Hematopoietic multipotent progenitor cell treated with erythropoietin and hydrocortisone succinate and interleukin-3 and kit ligand, for 6 days (in vitro differentiated cells): Measurements from ENCODE around the gene DNAH17.

Source experiments
- DNase-seq: peaks from one replicate; pipeline ENCODE4 v3.0.0-alpha.2; 2015

Gene DNAH17

DNA sequence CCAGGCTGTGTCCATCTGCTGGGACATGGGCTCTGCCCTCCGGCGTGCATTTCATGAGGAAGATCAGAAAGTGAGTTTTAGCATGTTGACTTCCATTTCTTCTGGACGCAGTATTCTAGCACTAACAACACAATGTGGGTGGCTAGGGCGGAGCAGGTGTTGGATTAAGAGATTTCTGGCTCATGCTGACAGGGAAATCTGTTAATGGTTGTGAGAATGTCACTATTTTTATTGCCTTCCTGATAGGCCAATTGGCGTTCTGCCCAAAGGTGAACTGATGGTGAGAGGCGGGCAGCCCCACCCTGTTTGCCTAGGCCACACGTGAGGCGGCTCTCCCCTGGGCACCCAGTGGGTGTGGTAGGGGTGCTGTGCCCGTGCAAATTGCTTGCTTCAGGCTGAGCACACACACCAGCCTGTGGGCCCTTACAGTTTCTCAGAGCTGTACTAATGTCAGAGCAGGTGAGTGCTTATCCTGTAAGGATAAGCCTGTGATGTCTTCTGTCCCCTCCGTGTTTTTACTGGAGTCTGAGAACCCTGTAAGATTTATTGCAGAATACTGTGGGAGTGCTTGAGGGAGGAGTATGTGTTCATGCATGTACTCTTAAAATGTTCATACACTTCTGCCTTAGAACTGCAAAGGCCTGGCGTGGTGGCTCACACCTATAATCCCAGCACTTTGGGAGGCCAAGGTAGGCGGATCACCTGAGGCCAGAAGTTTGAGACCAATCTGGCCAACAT, 167.8 kb downstream of the DNAH17 start:
- DNase-seq, result no peak

DNA sequence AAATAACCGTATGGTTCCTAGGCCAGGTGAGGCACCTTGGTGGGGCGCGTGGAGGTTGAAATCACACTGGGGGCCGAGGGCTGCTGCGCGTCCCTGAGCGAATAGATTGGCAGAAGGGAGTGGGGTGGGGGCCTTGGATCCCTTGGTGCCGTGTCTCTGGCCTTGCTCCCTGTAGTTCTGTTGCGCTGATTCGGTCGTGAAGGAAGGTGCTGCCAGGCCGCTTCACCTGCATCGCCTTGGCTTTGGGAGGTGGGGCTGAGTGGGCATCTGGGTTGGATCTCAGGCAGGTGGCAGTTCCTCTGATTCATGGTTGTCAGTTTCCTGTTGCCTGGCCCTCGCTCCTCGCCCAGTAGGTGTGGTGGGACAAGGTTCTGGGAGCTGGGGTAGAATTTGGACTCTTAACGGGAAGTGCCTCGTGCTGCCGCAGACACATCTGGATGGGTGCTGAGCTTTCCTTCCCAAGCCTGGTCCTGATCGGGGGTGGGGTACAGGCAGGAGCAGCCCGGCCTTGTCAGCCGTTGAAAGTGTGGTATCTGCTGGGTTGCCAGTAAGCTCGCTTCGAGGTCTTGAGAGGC, 168.6 kb downstream of the DNAH17 start:
- no peak for DNase-seq

DNA sequence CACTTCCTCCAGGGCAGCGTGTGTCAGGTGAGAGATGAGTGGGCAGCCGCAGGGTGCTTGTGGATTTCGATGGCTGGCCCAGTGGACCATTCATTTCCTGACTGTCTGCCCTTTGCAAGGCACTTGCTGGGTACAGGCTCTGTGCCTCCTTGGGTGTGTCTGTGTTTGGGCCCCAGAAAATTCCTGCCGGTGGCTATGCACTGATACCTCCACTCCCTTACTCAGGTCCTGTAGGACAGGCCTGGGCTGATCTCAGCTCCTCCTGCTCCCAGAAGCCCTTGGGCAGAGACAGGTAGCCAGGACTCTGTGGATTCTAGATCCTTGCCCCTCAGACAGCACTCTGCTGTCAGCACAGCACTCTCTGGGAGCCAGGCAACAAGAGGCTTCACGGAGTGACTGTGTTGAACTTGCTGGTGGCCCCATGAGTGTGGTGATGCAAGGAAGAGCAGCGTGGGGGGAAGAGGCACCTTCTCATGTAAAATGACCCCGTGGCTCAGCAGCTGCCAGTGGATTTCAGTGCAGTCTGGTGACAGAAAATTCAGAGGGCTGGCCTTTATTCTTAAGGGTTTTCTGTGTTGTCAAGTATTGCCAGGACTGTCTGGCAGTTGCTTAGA, 169.7 kb downstream of the DNAH17 start:
- no peak for DNase-seq

DNA sequence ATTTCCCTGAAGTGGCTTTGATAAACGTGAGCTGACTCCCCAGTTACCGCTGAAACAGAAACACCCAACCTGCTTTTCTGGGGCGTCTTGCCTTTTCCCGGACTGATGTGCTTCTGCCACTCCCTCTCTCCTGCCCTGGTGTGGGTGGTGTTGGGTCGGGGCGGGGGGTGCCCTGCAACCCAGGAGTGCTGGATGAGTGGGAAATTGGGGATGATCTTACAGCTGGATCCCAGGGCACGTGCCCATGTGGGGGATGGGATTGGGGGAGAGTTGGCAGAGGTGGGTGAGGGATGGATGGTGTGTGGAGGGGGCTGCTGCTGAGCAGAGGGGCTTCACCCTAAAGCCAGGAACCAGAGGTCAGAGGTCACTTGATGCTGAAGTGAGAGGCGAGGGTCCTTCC, 170.3 kb downstream of the DNAH17 start:
- DNase-seq, result no peak

DNA sequence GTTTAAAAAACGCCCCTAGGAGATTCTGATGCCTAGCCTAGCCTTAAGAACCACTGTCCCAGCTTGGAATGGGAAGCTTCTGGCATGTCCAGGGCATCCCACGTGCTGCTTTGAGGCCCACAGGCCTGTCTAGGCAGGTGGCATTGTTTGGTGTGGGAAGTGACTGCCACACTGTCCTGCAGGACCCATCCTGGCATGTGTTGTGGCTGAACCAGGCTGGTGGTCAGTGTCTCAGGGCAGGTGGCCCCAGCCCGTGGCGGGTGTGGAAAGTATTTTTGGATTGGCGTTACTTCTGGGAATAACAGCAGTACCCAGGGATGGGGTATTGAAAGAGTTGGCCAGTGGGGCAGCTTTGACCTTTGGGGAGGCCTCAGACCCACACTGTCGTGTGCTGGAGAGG, 170.8 kb downstream of the DNAH17 start:
- no peak for DNase-seq

DNA sequence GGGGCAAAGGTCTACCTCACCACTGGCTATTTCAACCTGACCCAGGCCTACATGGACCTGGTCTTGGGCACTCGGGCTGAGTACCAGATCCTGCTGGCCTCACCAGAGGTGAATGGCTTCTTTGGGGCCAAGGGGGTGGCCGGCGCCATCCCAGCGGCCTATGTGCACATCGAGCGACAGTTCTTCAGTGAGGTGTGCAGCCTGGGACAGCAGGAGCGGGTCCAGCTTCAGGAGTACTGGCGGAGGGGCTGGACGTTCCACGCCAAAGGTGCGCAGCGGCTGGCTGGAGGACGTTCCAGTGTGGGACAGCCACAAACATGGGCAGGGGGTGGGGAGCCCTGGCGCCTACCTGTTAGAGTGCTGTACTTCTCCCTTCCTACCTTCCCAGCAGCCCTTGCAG, 173.4 kb downstream of the DNAH17 start:
- DNase-seq, result no peak

DNA sequence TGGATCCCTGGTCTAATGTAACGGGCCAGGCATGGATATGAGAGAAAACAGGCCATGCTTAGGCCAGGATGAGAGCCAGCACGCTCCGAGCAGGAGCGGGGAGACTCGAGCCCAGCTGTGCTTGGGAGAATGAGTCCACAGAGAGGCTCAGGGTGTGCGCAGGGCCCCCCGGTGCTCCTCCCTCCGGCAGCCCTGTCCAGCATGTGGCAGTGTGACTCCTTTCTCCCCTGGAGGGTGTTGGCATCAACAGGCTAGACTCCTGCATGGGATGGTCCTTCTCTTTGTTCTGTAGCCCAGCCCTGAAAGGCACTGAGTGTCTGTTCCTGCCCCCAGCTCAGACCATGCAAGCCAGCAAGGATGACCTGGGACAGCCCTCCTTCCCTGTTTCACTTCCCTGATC, 175.3 kb downstream of the DNAH17 start:
- no peak for DNase-seq

DNA sequence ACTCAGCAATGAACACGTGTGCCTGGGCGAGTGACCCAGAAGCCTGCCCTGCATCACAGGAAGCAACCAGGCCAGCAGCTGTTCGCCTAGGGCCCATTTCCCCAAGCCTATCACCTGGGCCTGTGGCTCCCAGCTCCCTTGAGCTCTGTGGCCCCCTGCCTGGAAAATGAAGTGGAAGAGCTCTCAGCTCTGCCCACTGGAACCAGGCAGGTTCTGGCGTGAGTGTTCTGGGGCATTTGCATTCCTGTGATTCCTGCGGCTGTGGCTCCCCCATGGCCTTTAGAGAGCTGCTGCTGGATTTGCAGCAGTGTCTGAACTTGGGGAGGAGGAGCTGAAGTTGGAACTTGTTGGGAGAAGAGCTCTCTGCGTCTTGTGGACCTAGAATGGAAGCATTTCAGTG, 175.9 kb downstream of the DNAH17 start:
- no peak for DNase-seq

DNA sequence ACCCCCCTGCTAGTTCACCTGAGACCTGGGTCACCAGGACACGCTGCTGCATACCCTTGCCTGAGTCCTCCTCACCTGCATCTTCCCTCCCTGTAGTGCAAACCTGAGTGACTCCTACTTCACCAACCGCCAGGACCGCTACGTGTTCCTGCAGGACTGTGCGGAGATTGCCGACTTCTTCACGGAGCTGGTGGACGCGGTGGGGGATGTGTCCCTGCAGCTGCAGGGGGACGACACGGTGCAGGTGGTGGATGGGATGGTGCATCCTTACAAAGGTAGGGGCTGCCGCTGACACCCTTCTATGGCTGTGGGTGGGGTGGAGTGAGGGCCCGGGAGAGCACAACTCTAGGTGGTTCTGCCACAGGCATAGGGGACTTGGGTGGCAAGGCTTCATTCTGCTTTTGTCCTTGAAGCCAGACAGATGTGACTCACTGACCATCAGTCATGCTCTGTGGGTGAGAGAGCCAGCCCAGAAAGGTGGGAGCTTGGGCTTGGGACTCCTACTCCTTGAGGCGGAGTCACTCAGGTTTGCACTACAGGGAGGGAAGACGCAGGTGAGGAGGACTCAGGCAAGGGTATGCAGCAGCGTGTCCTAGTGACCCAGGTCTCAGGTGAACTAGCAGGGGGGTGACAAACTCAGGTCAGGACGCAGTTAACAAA, 176.5 kb downstream of the DNAH17 start:
- DNase-seq, result no peak

DNA sequence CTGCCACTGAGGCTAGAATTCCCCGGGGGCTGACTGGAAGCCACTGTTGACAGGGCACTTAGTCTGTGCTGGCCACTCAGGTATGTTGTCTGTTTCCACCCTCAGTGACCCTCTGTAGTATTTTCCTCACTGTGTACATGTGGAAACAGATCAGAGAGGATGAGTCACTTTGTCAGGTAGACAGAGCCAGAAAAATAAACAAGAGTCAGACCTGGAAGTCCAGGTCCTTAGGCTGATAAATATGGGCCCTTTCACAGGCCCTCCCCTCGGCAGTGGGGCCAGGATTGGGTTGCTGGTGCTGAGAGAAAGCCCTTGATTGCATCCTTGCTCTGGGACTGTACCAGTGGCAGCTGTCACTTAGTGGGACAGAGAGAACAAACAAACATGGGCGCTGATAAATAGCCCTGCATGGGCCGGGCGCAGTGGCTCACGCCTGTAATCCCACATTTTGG, 177.5 kb downstream of the DNAH17 start:
- no peak for DNase-seq

DNA sequence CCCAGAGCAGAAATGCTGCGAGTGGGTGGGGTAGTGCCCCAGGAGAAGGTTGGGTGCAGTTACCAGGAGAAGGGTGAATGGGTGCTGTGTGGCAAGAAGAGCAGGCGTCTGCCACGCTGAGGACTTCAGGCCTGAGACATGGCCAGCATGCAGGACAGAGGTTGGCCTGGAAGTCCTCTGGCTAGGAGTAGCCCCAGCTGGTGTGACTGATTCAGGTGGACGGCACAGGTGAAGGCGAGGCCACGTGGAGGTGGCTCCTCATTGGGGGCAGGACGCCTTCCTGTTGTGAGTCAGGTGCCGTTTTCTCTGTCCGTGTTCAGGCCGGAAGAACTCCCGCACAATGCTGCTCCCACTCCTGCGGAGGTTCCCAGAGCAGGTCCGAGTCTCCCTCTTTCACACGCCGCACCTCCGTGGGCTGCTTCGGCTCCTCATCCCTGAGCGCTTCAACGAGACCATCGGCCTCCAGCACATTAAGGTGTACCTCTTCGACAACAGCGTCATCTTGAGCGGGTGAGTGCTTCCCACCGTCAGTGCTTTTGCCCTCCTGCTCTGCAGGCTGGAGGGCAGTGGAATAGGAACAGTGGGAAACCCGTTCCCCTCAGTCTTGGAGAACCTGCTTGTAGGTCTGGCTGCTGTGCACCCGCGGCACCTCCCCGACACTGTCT, 178.0 kb downstream of the DNAH17 start:
- DNase-seq, result no peak

DNA sequence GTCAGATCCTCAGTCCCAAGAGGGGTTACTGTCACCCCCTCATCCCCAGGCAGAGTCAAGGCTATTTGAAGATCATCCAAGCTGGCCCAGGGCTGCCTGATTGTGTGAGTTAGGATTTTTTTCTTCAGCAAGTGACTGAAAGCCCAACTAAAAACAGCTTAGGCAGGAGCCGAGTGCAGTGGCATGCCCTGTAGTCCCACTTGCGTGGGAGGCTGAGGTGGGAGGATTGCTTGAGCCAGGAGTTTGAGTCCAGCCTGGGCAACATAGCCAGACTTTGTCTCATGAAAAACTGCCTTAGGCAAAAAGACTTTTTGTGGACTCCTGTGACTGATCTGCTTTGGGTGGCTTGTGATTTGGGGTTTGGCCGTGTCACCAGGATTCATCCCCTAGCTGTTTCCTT, 178.8 kb downstream of the DNAH17 start:
- no peak for DNase-seq

DNA sequence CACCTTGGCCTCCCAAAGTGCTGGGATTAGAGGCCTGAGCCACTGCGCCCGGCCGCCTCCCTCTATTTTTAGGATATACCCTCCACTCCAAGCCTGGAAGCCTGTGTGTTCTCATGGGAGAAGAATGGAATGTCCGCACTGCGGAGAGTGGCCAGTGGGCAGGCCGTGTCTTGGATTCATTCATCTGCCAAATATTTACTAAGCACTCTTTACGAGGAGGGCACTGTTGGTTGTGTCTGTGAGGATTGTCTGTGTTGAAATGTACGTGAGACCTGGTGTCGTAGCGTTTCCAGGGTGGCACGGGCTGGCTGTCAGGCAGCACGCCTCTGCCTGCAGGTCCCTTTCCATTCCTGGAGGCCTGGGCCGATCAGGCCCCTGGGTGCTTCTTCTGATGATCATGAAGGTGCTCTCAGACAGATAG, 179.5 kb downstream of the DNAH17 start:
- DNase-seq, result no peak

DNA sequence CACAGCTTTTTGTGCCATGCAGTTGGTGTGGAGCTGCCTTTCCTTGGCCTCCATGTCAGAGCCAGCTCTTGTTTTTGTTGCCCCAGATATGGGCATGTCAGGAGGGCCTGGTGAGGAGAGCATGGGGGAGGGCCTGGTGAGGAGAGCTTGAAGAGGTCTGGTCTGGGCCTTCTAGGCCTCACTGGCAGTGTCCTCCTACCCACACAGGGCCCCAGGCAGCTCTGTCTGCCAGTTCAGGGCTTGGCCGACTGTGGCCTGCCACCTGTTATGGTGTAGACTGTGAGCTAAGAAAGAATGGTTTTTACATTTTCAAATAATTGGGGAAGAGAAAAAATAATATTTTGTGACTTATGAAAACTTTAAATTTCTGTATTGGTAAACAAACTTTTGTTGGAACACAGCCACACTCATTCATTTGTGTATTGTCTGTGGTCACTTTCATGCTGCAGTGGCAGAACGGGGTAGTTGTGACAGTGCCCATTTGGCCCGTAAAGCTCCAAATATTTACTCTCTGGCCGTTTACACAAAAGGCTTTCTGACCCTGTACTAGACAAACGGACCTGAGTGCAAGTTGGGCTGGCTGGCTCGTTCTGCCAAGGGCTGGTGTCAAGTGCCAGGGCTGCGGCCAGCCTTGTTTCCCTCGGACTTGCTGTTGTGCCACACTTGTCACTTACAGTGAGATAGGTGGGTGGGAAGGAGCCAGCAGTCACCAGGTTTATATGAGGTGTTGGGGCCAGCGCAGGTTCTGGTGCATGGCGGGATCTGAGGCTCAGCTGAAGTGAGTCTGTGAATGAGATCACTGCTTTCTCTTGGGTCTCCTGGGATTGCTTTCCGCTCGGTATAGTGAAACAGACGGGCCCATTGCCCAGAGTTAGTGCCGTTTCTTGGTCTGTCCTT, 180.5 kb downstream of the DNAH17 start:
- no peak for DNase-seq

DNA sequence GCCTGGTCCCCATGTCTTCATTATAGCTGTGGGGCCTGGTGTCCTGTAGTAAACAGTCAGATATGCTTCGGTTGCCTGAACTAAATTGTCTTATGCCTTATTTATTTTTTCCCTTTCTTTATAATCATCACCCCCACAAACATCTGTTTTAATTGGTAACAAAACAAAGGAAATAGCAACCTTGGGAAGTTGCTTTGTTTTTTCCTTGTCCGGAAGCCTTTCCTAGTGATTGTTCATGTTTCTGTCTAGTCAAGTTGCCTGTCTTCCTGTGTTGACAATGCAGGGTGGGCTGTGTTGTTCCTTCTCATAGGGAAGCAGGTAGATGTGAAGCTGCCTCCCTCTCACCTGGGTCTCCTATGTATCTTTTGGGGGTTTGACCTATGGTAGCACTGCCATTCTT, 182.0 kb downstream of the DNAH17 start:
- DNase-seq, result no peak

DNA sequence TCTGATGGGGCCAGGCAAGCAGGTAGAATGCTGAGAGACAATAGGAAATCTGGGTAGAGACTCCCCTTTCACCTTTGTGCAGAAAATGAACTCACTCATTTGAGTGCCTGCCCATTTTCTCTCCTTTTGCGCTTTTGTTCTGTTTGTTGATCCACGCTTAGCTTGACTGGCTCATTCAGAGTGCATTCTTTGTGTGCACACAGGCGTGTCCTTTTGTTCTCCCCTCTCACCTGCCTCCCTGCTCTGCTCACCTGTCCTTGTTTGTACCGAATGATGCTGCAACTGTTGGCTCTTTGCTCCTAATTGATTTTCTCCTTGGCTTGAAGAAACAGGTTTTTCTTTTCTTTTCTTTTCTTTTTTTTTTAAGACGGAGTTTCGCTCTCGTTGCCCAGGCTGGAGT, 183.0 kb downstream of the DNAH17 start:
- DNase-seq, result no peak

DNA sequence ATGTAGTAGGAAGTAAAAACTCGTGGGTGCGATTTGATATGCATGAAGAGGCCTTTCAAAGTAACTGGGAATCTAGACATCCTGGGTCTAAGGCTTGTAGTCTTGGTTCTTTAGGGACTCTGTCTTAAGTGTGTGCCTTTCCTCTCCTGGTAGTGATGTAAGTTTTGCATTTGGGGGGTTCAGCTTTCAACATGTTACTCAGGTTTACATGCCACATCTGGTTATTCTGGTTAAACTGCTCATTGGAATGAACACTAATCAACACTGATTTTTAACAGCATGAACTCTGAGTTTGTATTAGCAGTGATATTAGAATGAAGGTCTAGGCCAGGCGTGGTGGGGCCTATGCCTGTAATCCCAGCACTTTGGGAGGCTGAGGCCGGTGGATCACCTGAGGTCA, 183.6 kb downstream of the DNAH17 start:
- no peak for DNase-seq

DNA sequence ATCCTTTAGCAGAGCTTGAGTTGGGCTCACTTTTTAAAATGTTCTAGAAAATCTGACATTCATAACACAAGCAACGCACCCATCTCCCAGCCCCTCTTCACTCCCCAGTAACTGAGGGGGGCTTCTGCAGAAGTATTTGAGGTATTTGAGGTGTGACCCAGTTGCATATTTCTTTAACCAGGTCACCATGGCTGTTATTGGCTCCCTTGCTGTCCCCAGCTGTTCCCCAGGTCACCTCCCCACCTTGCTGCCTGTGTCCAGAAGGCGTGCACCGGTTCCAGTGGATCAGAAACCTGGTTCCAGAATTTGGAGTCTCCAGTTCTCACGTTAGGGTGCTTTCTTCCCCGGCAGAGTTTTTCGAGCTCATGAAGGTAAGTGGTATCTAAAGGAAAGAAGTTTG, 184.9 kb downstream of the DNAH17 start:
- DNase-seq, result no peak

DNA sequence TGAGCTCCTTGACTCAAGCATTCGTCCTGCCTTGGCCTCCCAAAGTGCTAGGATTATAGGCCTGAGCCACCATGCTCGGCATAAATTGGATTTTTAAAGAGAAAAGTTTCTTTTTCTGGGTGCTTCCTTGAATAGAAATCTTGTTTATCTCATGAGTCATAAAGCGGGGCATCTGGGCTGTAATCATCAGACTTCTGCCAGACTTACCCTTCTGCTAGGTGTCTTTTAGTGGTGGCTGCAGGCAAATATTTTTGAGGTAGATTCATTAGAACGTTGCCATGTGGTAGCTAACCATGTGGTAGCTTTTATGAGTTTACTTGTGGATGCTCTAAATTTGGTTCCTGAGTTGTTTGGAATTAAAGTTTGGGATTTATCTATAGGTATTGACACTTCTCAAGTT, 185.4 kb downstream of the DNAH17 start:
- DNase-seq, result no peak

DNA sequence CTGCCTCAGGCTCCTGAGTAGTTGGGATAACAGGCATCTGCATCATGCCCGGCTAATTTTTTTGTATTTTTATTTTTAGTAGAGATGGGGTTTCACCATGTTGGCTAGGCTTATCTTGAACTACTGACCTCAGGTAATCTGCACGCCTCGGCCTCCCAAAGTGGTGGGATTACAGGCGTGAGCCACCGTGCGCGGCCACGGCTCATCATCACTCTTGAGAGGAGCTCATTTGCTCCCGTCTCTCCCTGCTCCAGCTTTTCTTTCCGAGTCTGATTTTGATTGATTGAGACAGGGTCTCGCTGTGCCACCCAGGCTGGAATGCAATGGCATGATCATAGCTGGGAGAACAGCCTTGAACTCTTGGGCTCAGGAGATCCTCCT, 186.2 kb downstream of the DNAH17 start:
- DNase-seq, result no peak

DNA sequence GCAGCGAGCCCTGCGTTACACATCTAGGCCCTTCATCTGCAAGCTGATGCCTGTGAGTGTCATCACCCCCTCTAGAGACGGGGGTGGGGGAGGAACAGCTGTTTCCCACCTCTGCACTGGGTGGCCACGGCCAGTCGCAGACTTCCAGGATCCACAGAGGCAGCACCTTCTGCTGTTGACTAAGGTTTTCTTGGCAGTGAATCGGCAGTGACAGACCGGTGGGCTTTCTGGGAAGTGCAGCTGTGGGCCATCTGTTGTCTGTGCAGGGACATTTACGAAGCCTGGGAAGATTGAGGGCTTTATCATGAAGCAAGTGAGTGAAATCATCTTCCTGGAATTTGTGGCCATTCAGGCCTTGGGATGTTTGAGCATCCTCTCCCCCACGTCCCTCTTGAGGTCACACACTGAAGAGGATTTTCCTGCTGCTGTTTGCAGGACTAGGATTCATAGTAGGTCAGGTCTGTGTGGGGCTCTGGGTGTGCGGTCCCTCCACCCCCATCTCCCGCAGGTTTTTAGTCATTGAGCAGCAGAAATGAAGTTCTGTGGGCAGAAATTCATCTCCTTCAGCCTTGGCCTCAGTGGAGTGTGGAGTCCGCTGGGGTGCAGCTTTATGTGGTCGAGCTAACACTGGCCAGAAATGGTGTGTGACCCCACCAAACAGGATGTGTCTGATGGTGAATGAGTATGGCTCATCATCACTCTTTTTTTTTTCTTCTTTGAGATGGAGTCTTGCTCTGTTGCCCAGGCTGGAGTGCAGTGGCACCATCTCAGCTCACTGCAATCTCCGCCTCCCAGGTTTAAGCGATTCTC, 186.8 kb downstream of the DNAH17 start:
- DNase-seq, result no peak
